HG03460 (cell line): ENCODE data around the gene HIGD1C.
A peak's percentile ranks its signal among the peaks of the same experiment; 100 is the strongest.
"Not testable (repeated sequence)": the region's sequence is repeated elsewhere in the genome, so short reads cannot be mapped to it uniquely, and the experiment has no call there.

ENCODE experiments used
- ATAC-seq: cut with Tn5 transposase; IDR thresholded peaks from one replicate; pipeline ENCODE4 v1.9.1; 2021; ENCODE audit not compliant: unreplicated experiment

HIGD1C gene

DNA sequence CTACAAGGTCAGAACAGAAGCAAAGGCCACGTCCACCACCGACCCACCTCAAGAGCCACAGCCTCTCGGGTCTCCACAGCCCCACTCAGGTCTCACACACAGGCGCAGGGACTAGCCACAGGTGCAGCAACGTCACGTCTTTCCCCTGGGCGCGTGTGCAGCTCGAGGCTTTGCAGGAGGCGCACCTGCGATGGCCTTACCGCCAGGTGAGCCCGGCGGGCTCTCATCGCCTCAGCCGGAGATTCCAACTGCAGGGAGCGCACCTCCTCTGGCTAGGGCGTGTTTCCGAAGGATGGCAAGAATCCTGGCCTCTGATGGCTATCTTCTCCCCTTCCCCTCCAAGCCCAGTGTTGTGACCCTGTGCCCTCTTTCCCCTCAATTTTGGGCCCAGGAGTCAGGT, at the start of gene HIGD1C:
HIGD1C (plus strand) TSS at position 35 of the 400 bp plus-strand sequence. CDS start 1,455 bp downstream, outside the sequence.
- no peak for ATAC-seq

DNA sequence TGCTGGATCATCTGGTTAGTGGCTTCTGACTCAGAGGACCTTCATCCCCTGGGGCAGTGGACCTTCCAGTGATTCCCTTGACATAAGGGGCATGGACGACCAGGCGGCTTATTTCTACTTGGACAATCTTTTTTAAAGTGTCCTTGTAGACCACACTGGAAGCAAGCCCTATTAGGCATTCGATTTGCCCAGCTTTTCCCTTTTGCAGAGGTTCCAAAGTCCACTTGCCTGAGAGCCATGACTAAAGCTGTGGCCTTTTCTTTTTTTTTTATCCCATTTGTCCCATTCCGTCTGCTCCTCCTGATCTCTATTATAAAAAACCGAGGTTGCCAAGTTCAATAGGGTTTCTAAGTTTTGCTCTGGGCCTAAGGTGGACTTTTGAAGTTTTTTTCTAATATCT, 43.9 kb upstream of the HIGD1C start:
- not testable (repeated sequence) for ATAC-seq

GRCh38 chr12:50912361-50912760, 40.0 kb upstream of the HIGD1C start:
- ATAC-seq = not testable (repeated sequence)

DNA sequence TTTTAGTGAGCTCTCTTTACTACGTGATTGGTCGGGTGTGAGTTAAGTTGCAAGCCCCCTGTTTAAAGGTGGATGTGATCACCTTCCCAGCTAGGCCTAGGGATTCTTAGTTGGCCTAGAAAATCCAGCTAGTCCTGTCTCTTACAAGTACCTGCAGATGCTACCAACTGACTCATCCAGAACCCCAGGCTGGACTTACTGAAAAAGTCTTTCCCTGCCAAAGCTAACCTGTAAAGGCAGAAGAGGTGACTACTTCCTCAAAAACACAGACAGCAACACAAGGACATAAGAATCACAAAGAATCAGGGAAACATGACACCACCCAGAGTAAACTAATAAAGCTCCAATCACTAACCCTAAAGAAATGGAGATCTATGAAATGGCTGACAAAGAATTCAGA, 39.1 kb upstream of the HIGD1C start:
- no peak for ATAC-seq

GRCh38 chr12:50914872-50915484, 37.4 kb upstream of the HIGD1C start:
- ATAC-seq = no peak

DNA sequence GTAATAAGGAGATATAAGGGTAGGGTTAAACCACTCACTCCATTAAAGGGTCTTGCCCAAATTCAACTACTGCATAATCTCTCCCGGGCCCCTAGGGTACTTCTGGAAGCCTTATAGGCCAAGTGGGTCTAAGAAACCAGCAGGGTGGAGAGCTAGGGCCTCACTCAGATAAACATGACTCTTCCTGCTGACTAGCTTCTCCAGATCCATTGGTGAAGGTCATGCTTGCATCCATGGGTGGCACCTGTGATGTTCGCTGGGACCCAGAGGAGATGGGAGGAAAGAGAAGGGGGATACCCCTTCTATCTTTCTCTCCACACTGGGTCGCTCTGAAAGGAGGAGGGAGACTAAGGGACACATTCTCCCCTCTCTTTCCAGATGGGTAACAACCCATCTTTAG, 36.1 kb upstream of the HIGD1C start:
- no peak for ATAC-seq

DNA sequence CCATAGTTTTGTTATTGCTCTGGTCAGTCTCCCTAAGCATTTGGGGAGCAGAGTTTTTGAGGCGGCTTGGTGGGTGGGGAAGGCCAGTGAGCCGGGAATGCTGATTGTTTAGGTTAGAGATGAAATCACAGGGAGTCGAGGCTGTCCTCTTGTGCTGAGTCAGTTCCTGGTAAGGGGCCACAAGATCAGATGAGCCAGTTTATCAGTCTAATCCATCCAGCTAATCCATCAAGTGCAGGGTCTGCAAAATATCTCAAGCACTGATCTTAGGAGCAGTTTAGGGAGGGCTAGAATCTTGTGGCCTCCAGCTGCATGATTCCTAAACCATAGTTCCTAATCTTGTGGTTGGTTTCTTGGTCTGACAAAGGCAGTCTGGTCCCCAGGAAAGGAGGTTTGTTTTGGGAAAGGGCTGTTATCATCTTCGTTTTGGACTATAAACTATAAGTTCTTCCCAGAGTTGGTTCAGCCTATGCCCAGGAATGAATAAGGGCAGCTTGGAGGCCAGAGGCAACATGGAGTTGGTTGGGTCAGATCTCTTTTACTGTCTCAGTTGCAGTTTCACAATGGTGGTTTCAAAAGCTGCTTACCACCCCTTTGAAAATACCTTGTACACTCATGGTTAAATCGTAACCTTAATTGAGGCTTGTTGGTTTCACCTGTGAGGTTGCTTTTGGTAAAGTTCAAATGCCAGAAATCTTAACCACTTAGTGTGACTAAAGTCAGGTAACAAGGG, 33.6 kb upstream of the HIGD1C start:
- peak; percentile 61 for ATAC-seq

DNA sequence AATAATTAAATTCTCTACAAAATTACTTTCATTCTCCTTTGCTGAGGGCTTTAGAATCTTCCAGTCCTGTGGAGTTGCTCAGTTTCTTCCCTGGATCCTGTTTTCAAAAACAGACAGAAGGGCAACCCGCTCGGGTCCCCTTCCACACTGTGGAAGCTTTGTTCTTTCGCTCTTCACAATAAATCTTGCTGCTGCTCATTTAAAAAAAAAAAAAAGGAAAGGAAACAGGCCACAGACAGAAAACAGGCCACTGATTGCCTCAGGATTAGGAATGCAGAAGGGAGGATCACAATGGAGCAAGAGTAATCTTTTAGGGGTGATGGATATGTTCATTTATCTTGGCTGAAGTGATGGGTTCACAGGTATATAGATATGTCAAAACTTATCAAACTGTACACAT, 29.5 kb upstream of the HIGD1C start:
- ATAC-seq = no peak

DNA sequence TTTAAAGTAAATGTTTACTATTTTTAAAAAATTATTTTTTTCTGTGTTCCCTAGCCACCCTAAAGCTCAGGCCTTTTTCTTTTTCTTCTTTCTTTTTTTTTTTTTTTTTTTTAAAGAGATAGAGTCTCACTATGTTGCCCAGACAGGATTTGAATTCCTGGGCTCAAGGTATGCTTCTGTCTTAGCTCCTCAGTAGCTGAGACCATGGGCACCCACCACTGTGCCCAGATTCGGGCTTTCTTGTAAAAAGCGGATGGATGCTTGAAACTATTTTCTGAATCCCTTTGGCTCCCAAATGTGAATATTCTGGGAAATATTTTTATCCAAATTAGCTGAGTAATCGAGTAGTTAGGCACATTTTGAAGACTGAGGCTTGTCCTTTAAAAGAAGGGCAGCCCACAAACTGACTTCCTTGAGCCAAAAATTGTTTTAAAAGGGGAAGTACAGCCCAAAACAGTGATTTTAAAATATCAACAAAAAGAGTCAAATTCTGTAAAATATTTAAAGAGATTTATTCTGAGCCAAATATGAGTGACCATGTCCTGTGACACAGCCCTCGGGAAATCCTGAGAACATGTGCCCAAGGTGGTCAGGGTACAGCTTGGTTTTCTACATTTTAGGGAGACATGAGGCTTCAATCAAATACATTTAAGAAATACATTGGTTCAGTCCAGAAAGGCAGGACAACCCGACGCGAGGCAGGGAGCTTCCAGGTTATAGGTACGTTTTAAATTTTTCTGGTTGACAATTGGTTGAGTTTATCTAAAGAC, 28.8 kb upstream of the HIGD1C start:
- no peak for ATAC-seq

GRCh38 chr12:50924131-50924438, 28.3 kb upstream of the HIGD1C start:
- no peak for ATAC-seq

DNA sequence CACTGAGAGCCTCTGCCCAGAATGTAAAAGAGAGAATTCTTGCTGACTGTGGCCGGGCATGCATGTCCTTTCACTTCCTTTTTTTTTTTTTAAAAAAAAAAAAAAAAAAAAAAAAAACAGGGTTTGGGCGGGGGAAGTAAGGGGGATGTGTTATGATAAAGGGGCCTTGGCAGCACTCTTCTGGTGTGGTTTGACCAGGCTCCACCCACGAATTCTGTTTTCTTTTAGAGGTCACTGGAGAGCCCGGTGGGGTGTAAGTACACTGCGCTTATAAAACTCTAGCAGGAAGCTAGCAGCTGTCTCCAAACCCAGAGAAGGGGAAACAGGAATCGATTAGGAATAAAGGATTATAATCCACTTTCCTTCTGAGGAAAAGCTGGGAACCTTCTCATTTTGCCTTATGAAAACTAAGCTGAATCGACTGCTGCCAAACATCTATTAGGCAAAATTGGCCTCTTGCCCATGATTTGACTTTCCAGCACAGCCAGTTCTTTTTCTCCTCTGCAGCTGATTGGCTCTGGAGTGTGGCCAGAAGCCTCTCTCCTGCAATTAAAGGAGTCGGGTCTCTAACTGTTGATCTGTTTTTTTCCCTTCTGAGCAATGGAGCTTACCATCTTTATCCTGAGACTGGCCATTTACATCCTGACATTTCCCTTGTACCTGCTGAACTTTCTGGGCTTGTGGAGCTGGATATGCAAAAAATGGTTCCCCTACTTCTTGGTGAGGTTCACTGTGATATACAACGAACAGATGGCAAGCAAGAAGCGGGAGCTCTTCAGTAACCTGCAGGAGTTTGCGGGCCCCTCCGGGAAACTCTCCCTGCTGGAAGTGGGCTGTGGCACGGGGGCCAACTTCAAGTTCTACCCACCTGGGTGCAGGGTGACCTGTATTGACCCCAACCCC, 27.7 kb upstream of the HIGD1C start:
- ATAC-seq = peak; percentile 94

GRCh38 chr12:50925342-50925651, 27.0 kb upstream of the HIGD1C start:
- ATAC-seq = no peak

GRCh38 chr12:50925920-50926319, 26.4 kb upstream of the HIGD1C start:
- ATAC-seq = no peak

DNA sequence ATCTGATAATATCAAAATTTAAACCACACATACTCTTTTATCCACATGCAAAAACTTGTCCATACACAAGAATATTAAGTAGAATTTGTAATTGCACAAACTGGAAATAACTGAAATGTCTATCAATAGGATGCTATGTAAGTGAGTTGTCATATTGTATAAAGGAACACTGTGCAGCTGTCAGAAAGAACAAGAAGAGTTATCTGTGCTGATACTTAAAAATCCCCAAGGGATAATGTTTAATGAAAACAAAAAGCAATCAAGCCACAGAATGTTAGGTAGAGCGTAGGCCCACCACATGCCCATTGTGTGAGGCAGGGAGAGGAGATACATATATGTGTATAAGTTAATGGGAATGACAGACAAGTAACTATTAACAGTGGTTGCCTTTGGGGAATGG, 25.9 kb upstream of the HIGD1C start:
- no peak for ATAC-seq

DNA sequence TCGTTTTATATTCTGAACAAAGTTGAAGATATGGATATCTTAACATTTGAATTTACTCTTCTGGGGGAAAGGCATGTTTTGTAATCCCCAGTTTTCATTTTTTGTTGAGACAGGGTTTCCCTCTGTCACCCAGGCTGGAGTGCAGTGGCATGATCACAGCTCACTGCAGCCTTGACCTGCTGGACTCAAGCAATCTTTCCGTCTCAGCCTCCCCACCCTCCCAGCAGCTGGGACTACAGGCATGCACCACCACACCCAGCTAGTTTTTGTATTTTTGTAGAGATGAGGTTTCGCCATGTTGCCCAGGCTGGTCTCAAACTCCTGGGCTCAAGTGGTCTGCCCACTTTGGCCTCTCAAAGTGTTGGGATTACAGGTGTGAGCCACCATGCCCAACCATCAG, 25.4 kb upstream of the HIGD1C start:
- ATAC-seq = not testable (repeated sequence)

- ATAC-seq = no peak
Measured at GRCh38 chr12:50927356-50927755, 25.0 kb upstream of the HIGD1C start.

GRCh38 chr12:50927766-50928224, 24.5 kb upstream of the HIGD1C start:
- ATAC-seq = no peak

GRCh38 chr12:50928392-50928791, 24.0 kb upstream of the HIGD1C start:
- ATAC-seq = no peak

DNA sequence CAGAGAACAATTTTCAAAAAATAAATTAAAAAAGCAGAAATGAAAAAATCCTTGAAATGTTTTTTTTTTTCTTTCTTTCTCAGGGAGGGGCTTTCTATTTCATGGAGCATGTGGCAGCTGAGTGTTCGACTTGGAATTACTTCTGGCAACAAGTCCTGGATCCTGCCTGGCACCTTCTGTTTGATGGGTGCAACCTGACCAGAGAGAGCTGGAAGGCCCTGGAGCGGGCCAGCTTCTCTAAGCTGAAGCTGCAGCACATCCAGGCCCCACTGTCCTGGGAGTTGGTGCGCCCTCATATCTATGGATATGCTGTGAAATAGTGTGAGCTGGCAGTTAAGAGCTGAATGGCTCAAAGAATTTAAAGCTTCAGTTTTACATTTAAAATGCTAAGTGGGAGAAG, 22.5 kb upstream of the HIGD1C start:
- ATAC-seq = no peak

DNA sequence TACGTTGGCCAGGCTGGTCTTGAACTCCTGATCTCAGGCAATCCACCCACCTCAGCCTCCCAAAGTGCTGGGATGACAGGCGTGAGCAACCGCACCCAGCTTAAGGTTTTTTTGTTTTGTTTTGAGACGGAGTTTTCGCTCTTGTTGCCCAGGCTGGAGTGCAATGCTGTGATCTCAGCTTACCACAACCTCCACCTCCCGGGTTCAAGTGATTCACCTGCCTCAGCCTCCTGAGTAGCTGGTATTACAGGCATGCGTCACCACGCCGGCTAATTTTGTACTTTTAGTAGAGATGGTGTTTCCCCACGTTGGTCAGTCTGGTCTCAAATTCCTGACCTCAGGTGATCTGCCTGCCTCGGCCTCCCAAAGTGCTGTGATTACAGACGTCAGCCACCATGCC, 21.9 kb upstream of the HIGD1C start:
- ATAC-seq = not testable (repeated sequence)

DNA sequence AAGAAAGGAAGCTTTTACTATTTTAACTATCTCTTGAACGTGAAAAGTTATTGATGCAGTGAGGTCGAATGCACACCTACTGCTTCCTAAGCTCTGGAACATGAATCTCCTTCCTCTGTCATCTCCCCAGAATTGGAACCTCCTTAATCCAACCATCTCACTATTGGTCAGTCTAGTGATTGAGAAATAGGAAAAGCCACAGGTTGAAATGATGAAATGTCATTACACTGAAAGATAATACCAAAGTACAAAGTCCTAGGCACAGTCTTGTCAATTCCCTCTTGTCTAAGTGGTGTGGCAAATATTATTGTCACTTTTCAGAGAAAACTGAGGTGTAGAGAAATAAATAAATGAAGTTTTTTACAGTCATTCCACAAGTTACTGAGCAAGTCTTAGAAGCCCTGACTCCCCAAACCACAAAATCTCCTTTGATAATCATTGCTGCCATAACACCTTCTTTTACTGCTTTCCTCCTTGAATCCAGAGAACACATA, 19.5 kb upstream of the HIGD1C start:
- no peak for ATAC-seq
